AG04449 (cell line): ENCODE data around the gene CHRM5.
"Not testable (repeated sequence)": the region's sequence is repeated elsewhere in the genome, so short reads cannot be mapped to it uniquely, and the experiment has no call there.

ENCODE experiments used
- CTCF ChIA-PET: fragments of 350-600 bp; formaldehyde crosslinking; extraction: SDS; loops from one replicate; lab custom pipeline; 2021; ENCODE audit warnings: antibody characterized with exemption; lab: Yijun Ruan, JAX
- POLR2A ChIA-PET: fragments of 400-600, 350-600 bp; formaldehyde crosslinking; extraction: SDS; loops from one replicate; lab custom pipeline; 2020; ENCODE audit warnings: antibody characterized with exemption, inconsistent platforms; lab: Yijun Ruan, JAX
- DNase-seq: peaks from one replicate; pipeline ENCODE4 v3.0.0-alpha.2; 2010; ENCODE audit warnings: low read depth, low spot score
- H3K4me3 ChIP-seq: 2 replicates; pipeline ENCODE4 v1.5.1; 2011; ENCODE audit warnings: low read depth, mild to moderate bottlenecking, control low read depth, low read length
- TF ChIP-seq, protein P1 (sequence below): IDR thresholded peaks from one replicate; pipeline ENCODE4 v1.5.1; 2011; ENCODE audit warnings: mild to moderate bottlenecking, moderate library complexity, low read length, control low read depth, inconsistent platforms; ENCODE audit not compliant: insufficient read depth; ENCODE audit errors: missing control alignments

Gene CHRM5

DNA sequence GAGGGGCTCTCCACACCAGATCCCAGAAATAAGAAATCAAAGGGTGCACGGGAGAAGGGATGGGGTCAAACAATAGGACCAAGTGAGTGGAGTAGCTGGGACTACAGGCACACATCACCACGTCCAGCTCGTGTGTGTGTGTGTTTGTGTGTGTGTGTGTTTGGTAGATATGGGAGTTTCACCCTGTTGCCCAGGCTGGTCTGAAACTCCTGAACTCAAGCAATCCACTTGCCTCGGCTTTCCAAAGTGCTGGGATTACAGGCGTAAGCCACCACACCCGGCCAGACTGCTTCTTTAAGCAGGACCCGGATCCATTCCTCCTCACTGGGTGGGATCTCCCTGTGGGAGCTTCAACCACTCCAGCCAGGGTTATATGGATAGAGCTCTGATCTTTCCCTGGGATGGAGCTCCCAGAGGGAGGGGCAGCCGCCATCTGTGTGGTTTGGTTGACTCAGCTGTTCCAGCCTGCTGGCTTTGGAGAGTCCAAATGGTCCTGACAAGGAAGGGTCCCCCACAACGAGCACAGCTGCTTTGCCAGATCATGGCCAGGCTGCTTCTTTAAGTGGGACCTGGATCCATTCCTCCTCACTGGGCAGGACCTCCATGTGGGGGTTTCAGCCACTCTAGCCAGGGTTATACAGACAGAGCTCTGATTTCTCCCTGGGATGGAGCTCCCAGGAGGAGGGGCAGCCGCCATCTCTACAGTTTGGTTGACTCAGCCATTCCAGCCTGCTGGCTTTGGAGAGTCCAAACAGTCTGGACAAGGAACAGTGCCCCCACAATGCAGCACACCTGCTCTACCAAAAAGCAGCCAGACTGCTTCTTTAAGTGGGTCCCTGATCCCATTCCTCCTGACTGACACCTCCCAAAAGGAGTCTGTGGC, 79.8 kb downstream of the CHRM5 start:
- no peak for DNase-seq
- TF ChIP-seq, protein P1, sequence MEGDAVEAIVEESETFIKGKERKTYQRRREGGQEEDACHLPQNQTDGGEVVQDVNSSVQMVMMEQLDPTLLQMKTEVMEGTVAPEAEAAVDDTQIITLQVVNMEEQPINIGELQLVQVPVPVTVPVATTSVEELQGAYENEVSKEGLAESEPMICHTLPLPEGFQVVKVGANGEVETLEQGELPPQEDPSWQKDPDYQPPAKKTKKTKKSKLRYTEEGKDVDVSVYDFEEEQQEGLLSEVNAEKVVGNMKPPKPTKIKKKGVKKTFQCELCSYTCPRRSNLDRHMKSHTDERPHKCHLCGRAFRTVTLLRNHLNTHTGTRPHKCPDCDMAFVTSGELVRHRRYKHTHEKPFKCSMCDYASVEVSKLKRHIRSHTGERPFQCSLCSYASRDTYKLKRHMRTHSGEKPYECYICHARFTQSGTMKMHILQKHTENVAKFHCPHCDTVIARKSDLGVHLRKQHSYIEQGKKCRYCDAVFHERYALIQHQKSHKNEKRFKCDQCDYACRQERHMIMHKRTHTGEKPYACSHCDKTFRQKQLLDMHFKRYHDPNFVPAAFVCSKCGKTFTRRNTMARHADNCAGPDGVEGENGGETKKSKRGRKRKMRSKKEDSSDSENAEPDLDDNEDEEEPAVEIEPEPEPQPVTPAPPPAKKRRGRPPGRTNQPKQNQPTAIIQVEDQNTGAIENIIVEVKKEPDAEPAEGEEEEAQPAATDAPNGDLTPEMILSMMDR, result no peak
- POLR2A ChIA-PET, result interaction anchor here (0.6 to 1.7 kb wide), 6 partner anchors 8 to 53 kb away, joined by 3 to 6 read pairs (median 4); partner anchors contain the start of genes AVEN and EMC7
- CTCF ChIA-PET, result interaction anchor here (1.0 to 1.3 kb wide), 2 partner anchors 9 to 10 kb away, joined by 4 to 5 read pairs; partner anchors contain the start of gene AVEN
- no peak overlapping the region for H3K4me3 ChIP-seq

DNA sequence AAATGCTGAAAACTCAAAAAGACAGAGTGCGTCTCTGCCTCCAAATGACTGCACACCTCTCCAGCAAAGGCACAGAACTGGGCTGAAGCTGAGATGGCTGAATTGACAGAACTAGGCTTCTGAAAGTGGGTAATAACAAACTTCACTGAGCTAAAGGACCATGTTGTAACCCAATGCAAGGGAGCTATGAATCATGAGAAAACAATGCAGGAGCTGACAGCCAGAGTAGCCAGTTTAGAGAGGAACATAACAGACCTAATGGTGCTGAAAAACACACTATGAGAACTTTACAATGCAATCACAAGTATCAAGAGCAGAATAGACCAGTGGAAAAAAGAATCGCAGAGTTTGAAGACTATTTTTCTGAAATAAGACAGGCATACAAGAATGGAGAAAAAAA, 80.8 kb downstream of the CHRM5 start:
- CTCF ChIA-PET, result interaction anchor here (1.0 kb wide), 1 partner anchor 15 kb away, joined by 3 read pairs; no protein-coding TSS in a partner anchor
- no peak overlapping the region for H3K4me3 ChIP-seq
- DNase-seq, result peak; percentile 44
- TF ChIP-seq, protein P1, result no peak
- POLR2A ChIA-PET, result interaction anchor here (1.0 to 1.7 kb wide), 2 partner anchors 10 to 52 kb away, joined by 3 to 4 read pairs; partner anchors contain the start of genes AVEN and EMC7

DNA sequence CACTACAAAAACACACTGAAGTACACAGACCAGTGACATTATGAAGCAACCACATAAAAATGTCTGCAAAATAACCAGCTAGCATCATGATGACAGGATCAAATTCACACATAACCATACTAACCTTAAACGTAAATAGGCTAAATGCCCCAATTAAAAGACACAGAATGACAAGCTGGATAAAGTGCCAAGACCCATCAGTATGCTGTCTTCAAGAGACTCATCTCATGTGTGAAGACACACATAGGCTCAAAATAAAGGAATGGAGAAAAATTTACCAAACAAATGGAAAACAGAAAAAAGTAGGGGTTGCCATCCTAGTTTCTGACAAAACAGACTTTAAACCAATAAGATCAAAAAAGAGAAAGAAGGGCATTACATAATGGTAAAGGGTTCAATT, 82.1 kb downstream of the CHRM5 start:
- DNase-seq, POLR2A ChIA-PET, H3K4me3 ChIP-seq, CTCF ChIA-PET: not testable (repeated sequence)

- ChIA-PET POLR2A (no interaction called here), CTCF (no interaction called here)
- H3K4me3 ChIP-seq, result no peak overlapping the region
- TF ChIP-seq, protein P1, result no peak
- no peak for DNase-seq
Measured at GRCh38 chr15:34054081-34054707, 85.9 kb downstream of the CHRM5 start.

DNA sequence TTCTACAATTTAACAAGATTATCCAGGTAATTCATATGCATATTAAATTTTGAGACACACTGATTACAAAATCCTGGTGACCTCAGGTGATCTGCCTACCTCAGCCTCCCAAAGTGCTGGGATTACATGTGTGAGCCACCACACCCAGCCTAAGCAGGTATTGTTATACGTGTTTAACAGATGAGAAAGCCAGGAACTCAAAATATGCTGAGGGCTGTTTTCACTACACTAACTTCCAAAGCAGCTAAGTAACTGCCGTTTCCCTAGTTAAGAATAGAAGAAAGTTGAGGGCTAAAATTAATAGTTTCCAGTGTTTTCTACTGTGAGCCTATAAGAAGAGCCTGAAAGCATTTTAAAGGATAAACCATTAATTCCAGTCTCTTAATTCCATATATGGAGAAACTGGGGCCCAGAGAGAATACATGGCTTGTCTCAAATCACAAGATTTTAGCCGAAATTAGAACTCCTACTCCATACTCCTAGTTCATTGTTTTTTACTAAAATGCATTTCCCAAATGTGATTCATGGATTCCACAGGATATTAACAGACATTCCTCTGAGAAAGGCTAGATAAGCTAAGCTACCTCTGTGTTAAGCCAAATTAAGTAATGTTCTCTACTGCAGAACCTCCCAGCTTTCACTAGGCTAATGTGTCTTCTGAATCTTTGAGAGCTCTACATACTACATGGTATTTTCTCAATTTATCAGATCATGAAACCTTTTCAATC, 87.7 kb downstream of the CHRM5 start:
- ChIA-PET POLR2A (interaction anchor here (1.3 to 1.4 kb wide), 2 partner anchors 9 to 71 kb away, joined by 4 read pairs; no protein-coding TSS in a partner anchor), CTCF (interaction anchor here (1.2 to 1.4 kb wide), 3 partner anchors 10 to 318 kb away, joined by 3 to 5 read pairs (median 3); partner anchors contain the start of gene LPCAT4)
- peak; percentile 71 for DNase-seq
- TF ChIP-seq, protein P1, result no peak
- no peak overlapping the region for H3K4me3 ChIP-seq

DNA sequence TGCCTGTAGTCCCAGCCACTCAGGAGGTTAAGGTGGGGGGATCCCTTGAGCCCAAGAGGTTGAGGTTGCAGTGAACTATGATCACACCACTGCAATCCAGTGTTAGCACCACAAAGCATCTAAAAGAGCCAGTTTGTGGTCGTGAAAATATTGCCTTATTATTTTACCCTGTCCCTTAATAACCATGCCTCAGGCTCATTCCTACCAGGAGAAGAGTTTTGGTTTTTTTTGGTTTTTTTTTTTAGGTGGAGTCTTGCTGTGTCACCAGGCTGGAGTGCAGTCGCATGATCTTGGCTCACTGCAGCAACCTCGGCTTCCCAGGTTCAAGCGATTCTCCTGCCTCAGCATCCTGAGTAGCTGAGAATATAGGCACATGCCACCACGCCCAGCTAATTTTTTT, 88.6 kb downstream of the CHRM5 start:
- CTCF ChIA-PET, result interaction anchor here (1.4 to 2.0 kb wide), 3 partner anchors 9 to 319 kb away, joined by 3 to 6 read pairs (median 5); no protein-coding TSS in a partner anchor
- DNase-seq, result no peak
- no peak overlapping the region for H3K4me3 ChIP-seq
- TF ChIP-seq, protein P1, result no peak
- POLR2A ChIA-PET, result interaction anchor here (1.4 to 1.5 kb wide), 2 partner anchors 9 to 72 kb away, joined by 4 to 5 read pairs; no protein-coding TSS in a partner anchor
